Naive thymus-derived CD8-positive, alpha-beta T cell (primary cell): ENCODE results near the gene PARP2. TPM values are rescaled to one million over a fixed set of nuclear protein-coding genes. Genes with fewer than 3 reads are reported as not detected.

Experiments
- polyA plus RNA-seq, 3 donors: library from polyadenylated mRNA; unstranded; fragments of 300-500 nt; fragmentation: Illumina TruSeq; gene quantifications; one replicate each; pipeline ENCODE4 v1.2.3, GENCODE V29; 2021
- total RNA-seq, 8 experiments: library from RNA in 2 of 8; stranded (reverse) in 2 of 8; gene quantifications; one replicate each; pipeline ENCODE4 v1.2.3 and lab custom pipeline; 2021 to 2026

The PARP2 gene
- total and polyA plus RNA-seq, 5 experiments from 2014 or later: 8.8 to 22.9 (median 13.6) TPM

Other genes starting within 250 kb of the PARP2 start
- not detected for gene OR4K17, start 232.9 kb upstream of the PARP2 start, total RNA-seq
- gene OR4K17, start 232.9 kb upstream of the PARP2 start, polyA plus RNA-seq: not detected
- not detected for gene OR4N5, start 204.8 kb upstream of the PARP2 start, total RNA-seq
- gene OR4N5, start 204.8 kb upstream of the PARP2 start, polyA plus RNA-seq: not detected
- gene OR11G2, start 152.7 kb upstream of the PARP2 start, total RNA-seq: not detected
- gene OR11G2, start 152.7 kb upstream of the PARP2 start, polyA plus RNA-seq: not detected
- not detected for gene OR11H6, start 119.9 kb upstream of the PARP2 start, total RNA-seq
- not detected for gene OR11H6, start 119.9 kb upstream of the PARP2 start, polyA plus RNA-seq
- gene OR11H7, start 114.7 kb upstream of the PARP2 start, total RNA-seq: not detected
- not detected for gene OR11H7, start 114.7 kb upstream of the PARP2 start, polyA plus RNA-seq
- not detected for gene OR11H4, start 104.3 kb upstream of the PARP2 start, total RNA-seq
- not detected for gene OR11H4, start 104.3 kb upstream of the PARP2 start, polyA plus RNA-seq
- gene TTC5, start 37.7 kb upstream of the PARP2 start, total RNA-seq: 10 to 100 TPM; 22.8 to 23.5 TPM
- gene TTC5, start 37.7 kb upstream of the PARP2 start, polyA plus RNA-seq: 10 to 100 TPM; 16.1 to 22.3 (median 18.7) TPM
- gene CCNB1IP1, start 10.4 kb upstream of the PARP2 start, total RNA-seq: 10 to 100 TPM; 26.6 to 28.4 TPM
- gene CCNB1IP1, start 10.4 kb upstream of the PARP2 start, polyA plus RNA-seq: 10 to 100 TPM; 15.7 to 21.6 (median 18.5) TPM
- 10 to 100 TPM; 60.6 to 70.4 TPM for gene TEP1, start 69.9 kb downstream of the PARP2 start, total RNA-seq
- gene TEP1, start 69.9 kb downstream of the PARP2 start, polyA plus RNA-seq: 1 to 10 TPM; 3.0 to 4.9 (median 4.5) TPM
- under 1 TPM; 0.52 to 0.57 TPM for gene KLHL33, start 92.5 kb downstream of the PARP2 start, total RNA-seq
- under 1 TPM; 0.43 to 0.77 (median 0.43) TPM for gene KLHL33, start 92.5 kb downstream of the PARP2 start, polyA plus RNA-seq
- gene OSGEP, start 111.2 kb downstream of the PARP2 start, total RNA-seq: 10 to 100 TPM; 82.5 to 89.2 TPM
- 10 to 100 TPM; 38.8 to 43.3 (median 42.0) TPM for gene OSGEP, start 111.2 kb downstream of the PARP2 start, polyA plus RNA-seq
- gene APEX1, start 111.6 kb downstream of the PARP2 start, total RNA-seq: 100 to 1,000 TPM; 137 to 144 TPM
- 100 to 1,000 TPM; 125 to 176 (median 148) TPM for gene APEX1, start 111.6 kb downstream of the PARP2 start, polyA plus RNA-seq
- gene PIP4P1, start 117.8 kb downstream of the PARP2 start, total RNA-seq: 10 to 100 TPM; 74.2 to 76.1 TPM
- 10 to 100 TPM; 21.0 to 31.1 (median 21.3) TPM for gene PIP4P1, start 117.8 kb downstream of the PARP2 start, polyA plus RNA-seq
- gene PNP, start 125.8 kb downstream of the PARP2 start, total RNA-seq: 10 to 100 TPM; 64.6 to 65.7 TPM
- 10 to 100 TPM; 32.2 to 57.9 (median 40.6) TPM for gene PNP, start 125.8 kb downstream of the PARP2 start, polyA plus RNA-seq
- under 1 TPM; 0.77 to 0.83 TPM for gene RNASE10, start 161.9 kb downstream of the PARP2 start, total RNA-seq
- under 1 TPM in 1 of 3 donors, not detected in 2; 0.19 TPM for gene RNASE10, start 161.9 kb downstream of the PARP2 start, polyA plus RNA-seq
- not detected for gene RNASE9, start 217.4 kb downstream of the PARP2 start, total RNA-seq
- not detected for gene RNASE9, start 217.4 kb downstream of the PARP2 start, polyA plus RNA-seq
- gene RNASE11, start 244.4 kb downstream of the PARP2 start, total RNA-seq: not detected
- gene RNASE11, start 244.4 kb downstream of the PARP2 start, polyA plus RNA-seq: not detected
- gene RNASE12, start 247.7 kb downstream of the PARP2 start, total RNA-seq: not detected
- not detected for gene RNASE12, start 247.7 kb downstream of the PARP2 start, polyA plus RNA-seq